GM19193 (cell line): Measurements from ENCODE around the gene S1PR4.

Source experiments
- POLR2A ChIP-seq: IDR thresholded peaks from 4 replicates; pipeline ENCODE4 v1.6.1; 2011; ENCODE audit not compliant: insufficient read depth, insufficient read length; ENCODE audit errors: extremely low read depth

The S1PR4 gene

GRCh38 chr19:3148503-3148902 lies 30.1 kb upstream of the S1PR4 start:
- no peak for TF ChIP-seq POLR2A

GRCh38 chr19:3149089-3149488 lies 29.5 kb upstream of the S1PR4 start:
- TF ChIP-seq POLR2A: no peak

DNA sequence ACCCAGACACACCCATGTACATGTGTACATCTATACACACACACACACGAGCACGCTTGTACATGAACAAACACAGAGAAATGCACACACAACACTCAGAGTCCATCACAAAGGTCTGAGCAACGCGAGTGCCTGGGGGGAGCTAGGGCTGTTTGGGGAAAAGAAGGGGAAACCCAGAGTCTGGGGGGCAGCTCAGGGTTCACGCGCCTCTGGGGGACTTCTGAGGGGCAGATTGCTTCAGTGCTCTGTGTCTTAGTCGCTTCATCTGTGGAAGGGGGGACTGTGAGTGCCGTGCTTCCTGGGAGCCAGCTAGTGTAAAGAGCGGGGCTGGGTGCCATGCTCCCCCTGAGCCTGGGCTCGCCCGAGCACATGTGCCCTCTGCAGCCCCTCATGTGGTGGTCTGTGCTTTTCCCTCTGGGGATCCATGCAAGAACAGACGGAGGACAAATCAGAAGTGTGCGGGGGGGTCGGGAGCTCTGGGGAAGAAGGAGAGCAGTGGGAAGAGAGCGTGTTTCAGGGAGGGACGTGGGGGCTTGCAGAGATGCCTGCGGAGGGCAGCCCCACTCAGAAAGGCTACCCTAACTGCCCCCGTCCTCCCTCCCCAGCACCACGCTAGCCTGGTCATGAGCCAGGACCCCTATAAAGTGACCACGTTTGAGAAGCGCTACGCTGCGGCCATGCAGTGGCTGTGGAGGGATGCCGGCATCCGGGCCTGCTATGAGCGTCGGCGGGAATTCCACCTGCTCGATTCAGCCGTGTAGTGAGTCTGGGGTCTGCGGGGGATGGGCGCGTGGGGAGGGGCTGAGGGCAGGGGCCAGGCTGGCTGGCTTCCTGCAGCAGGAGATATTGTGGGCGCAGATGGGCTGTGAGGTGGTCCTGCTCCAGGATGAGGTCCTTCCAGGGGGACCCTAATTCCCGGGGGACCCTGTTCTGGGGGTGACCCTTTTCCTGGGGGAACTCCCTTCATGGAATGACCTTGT lies 28.8 kb upstream of the S1PR4 start:
- no peak for TF ChIP-seq POLR2A

GRCh38 chr19:3150739-3151329 lies 27.7 kb upstream of the S1PR4 start:
- TF ChIP-seq POLR2A: no peak

- no peak for TF ChIP-seq POLR2A
Observed at GRCh38 chr19:3151563-3152418, 26.8 kb upstream of the S1PR4 start.

- no peak for TF ChIP-seq POLR2A
Observed at GRCh38 chr19:3152419-3152780, 26.2 kb upstream of the S1PR4 start.

DNA sequence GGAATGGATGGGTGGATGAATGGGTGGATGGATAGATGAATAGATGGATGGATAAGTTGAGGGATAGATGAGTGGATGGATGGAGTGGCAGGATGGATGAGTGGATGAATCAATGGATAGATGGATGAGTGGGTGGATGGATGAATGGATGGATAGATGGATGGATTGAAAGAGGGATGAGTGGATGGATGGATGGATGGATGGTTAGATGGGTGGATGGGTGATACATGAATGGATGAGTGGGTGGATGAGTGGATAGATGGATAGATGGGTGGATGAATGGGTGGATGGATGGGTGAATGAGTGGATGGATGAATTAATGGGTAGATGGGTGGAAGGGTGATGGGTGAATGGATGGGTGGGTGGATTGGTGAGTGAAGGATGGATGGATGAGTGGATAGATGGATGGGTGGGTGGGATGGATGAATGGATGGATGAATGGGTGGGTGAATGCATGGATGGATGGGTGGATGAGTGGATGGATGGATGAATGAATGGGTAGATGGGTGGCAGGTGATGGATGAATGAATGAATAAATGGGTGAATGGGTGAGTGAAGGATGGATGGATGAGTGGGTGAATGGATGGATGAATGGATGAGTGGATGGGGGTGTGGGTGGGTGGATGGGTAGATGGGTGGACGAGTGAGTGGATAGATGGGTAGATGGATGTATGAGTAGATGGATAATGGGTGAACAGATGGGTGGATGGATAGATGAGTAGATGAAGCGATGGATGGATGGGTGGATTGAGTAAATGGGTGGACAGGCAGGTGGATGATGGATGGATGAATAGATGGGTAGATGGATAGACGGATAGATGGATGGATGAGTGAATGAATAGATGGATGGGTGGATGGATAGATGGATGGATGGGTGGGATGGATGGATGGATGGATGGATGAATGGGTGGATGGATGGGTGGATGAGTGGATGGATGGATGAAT lies 25.0 kb upstream of the S1PR4 start:
- no peak for TF ChIP-seq POLR2A

GRCh38 chr19:3154957-3155736 lies 23.4 kb upstream of the S1PR4 start:
- TF ChIP-seq POLR2A: peak; percentile 58

- no peak for TF ChIP-seq POLR2A
Observed at GRCh38 chr19:3157096-3157845, 21.3 kb upstream of the S1PR4 start.

DNA sequence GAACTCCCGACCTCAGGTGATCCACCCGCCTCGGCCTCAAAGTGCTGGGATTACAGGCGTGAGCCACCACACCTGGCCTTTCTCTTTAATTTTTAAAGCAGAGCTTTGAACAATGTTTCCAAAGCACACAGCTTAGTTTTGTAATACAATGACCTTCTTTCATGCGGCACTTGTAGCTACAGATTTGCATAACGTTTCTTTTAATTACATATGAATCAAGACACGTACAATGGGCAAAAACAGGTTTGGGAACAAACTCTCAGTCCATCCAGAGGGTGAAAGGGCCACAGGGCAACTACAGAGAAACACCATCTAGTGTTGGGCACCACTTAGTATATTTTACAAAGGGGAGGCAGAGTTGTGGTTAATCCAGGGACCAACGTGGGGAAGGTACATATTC lies 19.0 kb upstream of the S1PR4 start:
- TF ChIP-seq POLR2A: no peak

- TF ChIP-seq POLR2A: no peak
Observed at GRCh38 chr19:3160219-3160618, 18.4 kb upstream of the S1PR4 start.

- TF ChIP-seq POLR2A: no peak
Observed at GRCh38 chr19:3161453-3161852, 17.1 kb upstream of the S1PR4 start.
